ENCODE data around the gene SEMA4D.

GRCh38 chr9:89388084-89388867 is 109.6 kb downstream of the SEMA4D start:
- TF ChIP-seq YY1 (IDR thresholded peaks at IDR 0.05; ENCODE audit: insufficient read depth, insufficient read length) (no peak), ZNF274 (IDR thresholded peaks at IDR 0.05; ENCODE audit: low read depth, low read length) (no peak)

Measured in NT2/D1 (cell line).